22Rv1 (cell line): ENCODE results near the gene MAST4.

Source experiments
- H3K27ac ChIP-seq: fragments of 450-650 bp; 2 replicates; pipeline ENCODE4 v1.5.1; 2017
- ZFX ChIP-seq: fragments of 450-650 bp; IDR thresholded peaks from 2 replicates; pipeline ENCODE4 v1.6.1; 2017; ENCODE audit warnings: antibody characterized with exemption, borderline replicate concordance
- TF ChIP-seq, protein P1 (sequence below): fragments of 450-650 bp; IDR thresholded peaks from 2 replicates; pipeline ENCODE4 v1.5.1; 2017; ENCODE audit warnings: mild to moderate bottlenecking

The MAST4 gene

DNA sequence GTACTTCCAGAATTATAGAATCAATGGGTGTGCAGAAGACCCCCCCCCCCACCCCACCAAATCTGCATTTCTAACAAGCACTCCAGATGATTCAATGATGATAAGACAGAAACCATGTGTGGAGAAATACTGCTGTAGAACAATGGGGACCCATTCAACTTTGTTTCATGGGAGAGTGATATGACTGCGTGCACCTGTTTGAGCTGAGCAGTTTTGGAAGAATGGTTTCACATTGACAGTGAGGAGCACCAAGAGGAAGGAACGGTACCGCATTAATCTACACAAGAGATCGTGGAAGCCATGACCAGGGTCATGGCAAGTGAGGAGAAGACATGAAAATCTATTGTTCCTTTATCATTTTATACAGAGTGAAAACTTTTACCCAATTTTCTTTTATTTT is 397.7 kb downstream of the MAST4 start:
- TF ChIP-seq, protein P1, sequence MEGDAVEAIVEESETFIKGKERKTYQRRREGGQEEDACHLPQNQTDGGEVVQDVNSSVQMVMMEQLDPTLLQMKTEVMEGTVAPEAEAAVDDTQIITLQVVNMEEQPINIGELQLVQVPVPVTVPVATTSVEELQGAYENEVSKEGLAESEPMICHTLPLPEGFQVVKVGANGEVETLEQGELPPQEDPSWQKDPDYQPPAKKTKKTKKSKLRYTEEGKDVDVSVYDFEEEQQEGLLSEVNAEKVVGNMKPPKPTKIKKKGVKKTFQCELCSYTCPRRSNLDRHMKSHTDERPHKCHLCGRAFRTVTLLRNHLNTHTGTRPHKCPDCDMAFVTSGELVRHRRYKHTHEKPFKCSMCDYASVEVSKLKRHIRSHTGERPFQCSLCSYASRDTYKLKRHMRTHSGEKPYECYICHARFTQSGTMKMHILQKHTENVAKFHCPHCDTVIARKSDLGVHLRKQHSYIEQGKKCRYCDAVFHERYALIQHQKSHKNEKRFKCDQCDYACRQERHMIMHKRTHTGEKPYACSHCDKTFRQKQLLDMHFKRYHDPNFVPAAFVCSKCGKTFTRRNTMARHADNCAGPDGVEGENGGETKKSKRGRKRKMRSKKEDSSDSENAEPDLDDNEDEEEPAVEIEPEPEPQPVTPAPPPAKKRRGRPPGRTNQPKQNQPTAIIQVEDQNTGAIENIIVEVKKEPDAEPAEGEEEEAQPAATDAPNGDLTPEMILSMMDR, result no peak
- no peak for TF ChIP-seq ZFX
- H3K27ac ChIP-seq, result no peak overlapping the region

DNA sequence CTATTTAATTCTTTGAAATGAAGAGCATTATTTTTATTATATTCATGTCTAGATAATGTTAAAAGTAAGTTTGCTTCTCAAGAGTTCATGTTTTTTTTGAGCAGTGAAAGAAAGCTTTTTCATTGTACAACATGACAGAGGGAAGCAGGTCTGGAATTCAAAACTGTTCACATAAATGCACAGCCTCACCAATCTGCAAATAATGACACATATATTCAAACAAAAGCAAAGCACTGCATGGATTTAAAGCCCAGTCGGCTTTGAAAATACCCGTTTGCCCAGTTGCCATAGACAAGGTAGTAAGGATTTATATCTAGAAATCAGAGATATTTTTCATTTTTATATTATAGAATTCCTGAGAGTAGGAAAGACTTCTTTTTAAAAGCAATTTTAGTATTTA is 398.6 kb downstream of the MAST4 start:
- no peak overlapping the region for H3K27ac ChIP-seq
- TF ChIP-seq ZFX, result no peak
- TF ChIP-seq, protein P1, result no peak

- H3K27ac ChIP-seq, result no peak overlapping the region
- no peak for TF ChIP-seq ZFX
- TF ChIP-seq, protein P1, result no peak
Measured at GRCh38 chr5:67000794-67001475, 404.7 kb downstream of the MAST4 start.

DNA sequence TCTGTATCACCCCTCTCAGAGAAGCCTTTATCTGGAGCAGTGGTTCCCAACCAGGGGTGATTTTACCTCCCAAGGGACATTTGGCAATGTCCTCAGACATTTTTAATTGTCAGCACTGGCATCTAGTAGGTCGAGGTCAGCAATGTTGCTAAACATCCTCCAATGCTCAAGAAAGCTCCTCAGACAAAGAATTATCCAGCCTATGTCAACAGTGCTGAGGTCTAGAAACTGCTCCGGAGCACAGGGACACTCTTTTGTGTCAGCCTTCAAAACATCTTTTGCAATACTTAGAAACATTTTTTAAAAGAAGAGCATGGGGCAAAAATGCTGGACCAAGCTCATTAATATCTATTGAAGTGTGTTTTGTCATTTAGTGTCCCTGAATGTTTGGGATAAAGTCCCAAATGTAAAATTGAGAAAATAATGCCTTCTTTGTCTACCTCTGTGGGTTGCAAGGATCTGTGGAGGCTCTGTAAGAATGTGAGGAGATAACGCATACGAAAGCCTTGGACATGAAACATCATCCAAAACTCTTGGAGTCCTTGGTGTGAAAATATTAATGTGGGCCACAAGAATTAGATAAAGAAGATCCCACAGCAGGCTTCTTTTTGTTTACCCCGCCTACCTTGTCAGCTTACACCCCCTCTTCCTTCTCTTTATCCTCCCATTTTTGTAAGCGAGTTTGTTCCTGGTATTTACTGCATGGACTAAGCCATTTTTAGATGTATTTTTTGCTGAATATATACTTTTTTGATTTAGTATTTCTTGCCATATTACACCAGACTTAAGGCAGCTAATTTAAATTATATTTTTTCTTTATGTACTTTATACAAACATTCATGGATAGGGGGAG is 406.9 kb downstream of the MAST4 start:
- no peak for TF ChIP-seq ZFX
- TF ChIP-seq, protein P1, result no peak
- peak overlapping the region; percentile 95 for H3K27ac ChIP-seq

- TF ChIP-seq, protein P1, result no peak
- TF ChIP-seq ZFX, result no peak
- peak overlapping the region; percentile 95 for H3K27ac ChIP-seq
Measured at GRCh38 chr5:67003685-67003934, 407.4 kb downstream of the MAST4 start.

DNA sequence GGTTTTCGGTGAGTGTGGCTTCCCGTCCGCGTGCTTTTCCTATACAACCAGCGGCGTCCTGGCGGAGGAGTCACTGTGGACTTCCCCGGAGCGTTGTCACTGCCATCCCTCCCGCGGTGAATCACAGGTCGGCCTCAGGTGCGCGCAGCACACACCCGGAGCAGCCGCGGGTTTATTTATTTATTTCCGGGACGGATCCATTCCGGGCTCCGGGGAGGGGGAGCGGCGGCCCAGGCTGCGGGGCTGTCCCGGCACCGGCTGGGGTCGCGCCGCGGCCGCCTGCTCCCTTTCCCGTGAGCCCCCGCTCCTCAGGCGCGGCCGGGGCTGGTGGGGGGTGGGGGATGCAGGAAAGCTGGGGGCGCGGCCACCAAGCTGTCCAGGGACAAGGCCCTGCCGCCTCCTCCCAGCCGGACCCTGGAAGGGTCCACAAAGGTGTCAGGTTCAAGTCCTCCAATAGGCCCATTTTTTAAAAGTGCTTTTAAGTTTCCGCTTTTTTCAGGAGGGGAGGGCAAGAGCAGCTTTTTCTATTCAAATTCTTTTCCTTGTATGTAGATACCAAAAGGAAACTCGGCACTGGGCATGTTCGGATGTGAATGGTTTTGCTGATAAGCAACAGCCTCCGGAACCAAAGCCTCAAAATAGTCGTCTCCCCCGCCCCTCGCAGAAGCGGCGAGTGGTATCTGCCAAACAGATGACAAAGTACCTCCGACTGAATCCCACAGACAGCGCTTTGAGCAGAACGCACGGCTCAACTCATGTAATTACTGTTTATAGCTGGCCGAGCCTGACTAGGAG is 407.9 kb downstream of the MAST4 start:
- H3K27ac ChIP-seq, result peak overlapping the region; percentile 95
- TF ChIP-seq, protein P1, result 0 out of 2 replicates have a peak, but pooled peaks have one; percentile 4
- no peak for TF ChIP-seq ZFX
